ENCODE measurements around the gene SPTSSB. TPM values are rescaled to one million over a fixed set of nuclear protein-coding genes. Genes with fewer than 3 reads are reported as not detected.

Gene SPTSSB
- polyA plus RNA-seq, 4 donors = 0.19 to 0.96 TPM; not detected in 2

DNA sequence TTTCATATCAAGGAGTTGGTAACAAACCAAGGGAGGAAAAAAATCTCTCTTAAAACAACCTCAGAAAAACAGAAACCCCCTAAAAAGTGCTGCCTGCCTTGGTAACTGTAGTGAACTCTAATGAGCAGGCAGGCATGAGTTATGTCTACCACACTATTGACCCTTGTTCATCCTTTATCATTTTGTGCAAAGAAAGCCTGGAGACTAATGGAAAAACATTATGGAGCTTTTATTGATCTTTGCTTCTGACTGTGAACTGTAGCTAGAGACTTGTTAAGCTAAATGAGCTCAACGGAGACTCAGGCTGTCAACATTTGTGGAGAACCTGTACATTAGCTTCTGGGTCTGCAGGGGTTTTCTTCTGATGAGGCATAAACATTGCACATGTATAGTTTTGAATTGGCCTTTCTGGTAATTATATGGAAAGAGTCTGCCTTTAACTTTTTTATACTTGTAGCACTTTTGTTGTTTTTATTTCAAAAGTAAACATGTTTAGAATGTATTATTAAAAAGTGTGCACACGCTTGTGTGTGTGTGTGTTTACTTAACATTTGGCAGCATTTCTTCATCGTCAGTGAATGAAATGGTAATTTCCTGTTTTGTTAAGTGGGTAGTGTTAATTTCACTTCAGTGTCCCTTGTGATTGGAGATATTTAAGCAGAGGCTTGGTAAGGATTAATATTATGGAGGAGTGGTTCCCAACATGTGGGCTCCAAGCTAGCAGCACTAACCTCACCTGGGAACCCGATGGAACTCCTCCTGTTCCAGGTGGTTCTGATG is 15.9 kb upstream of the SPTSSB start:
- H3K27me3 ChIP-seq (ENCODE audit: control insufficient read depth in 3 of 3, insufficient read depth in 3 of 3, low read length in 3 of 3) = no peaks in the 10 kb centered on the region
- H3K4me3 ChIP-seq (ENCODE audit: low read depth in 1 of 3, low read length in 3 of 3) = no peak overlapping the region
- H3K4me1 ChIP-seq (ENCODE audit: control insufficient read depth in 3 of 3, insufficient read depth in 2 of 3, low read depth in 1 of 3, low read length in 2 of 3) = no peaks in the 10 kb centered on the region
- no peaks in the 10 kb centered on the region for H3K36me3 ChIP-seq (ENCODE audit: control insufficient read depth in 3 of 3, insufficient read depth in 2 of 3, low read depth in 1 of 3, low read length in 3 of 3)
- no peak overlapping the region for H3K27ac ChIP-seq (ENCODE audit: low read depth in 1 of 3, low read length in 2 of 3)
- H3K9me3 ChIP-seq (ENCODE audit: control insufficient read depth in 2 of 2, insufficient read depth in 1 of 2, low read depth in 1 of 2, low read length in 1 of 2) = peaks cover 0 to 3% of the 10 kb centered on the region in 2 donors
- DNase-seq (peak in 1 of 2 donors; percentile 14), FAIRE-seq (no peak)
- WGBS, 3 donors = 23 to 44% (median 36%) methylated on average over 4 of the region's 4 CpGs

DNA sequence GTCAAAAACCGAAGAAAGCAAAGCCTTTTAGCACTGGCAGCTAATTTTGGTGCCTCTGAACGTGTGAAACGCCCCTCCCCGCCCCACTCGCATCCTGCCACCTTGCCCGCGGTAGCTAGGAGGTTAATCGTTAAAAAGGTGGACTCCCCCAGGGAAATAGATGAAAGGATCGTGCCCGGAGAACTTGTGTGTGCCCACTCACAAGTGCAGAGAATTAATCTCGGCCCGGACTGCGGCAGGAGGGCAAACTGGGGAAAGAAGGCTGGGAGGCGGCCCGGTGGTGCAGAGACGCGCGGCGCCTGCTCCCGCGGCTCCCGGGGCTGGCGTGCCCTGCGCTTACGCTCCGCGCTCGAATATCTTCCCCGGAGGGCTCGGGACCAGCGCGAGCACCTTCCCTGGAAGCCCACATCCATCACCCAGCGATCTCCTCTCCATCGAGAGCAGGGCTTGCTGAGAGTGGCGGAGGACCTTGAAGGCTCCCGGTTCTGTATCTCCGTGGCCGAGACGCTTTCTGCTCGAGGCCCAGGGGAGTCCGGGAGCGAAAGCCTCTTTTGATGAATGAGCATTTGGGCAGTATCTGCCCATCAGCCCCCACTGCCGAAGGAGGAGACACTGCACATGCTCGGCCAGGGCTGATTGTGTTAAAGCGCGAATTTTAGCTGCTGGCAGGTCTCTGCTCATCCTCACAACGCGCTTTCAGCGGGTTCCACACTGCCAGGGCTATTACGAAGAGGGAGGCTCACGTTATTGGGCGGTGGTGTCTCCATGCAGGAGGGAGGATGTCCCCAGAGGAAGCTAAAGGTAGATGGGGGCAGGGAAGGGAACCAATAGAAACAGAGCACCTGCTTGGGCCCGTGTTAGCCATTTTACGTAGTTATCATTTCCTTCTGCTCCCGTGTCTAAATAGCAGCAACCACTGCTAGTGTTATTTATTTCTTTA is 1.3 kb upstream of the SPTSSB start:
- Histone ChIP-seq H3K36me3 (ENCODE audit: control insufficient read depth in 3 of 3, insufficient read depth in 2 of 3, low read depth in 1 of 3, low read length in 3 of 3) (no peaks in the 10 kb centered on the region), H3K4me1 (ENCODE audit: control insufficient read depth in 3 of 3, insufficient read depth in 2 of 3, low read depth in 1 of 3, low read length in 2 of 3) (peaks cover 0 to 5% (median 0%) of the 10 kb centered on the region in 3 donors), H3K27me3 (ENCODE audit: control insufficient read depth in 3 of 3, insufficient read depth in 3 of 3, low read length in 3 of 3) (peaks cover 3 to 30% (median 20%) of the 10 kb centered on the region in 3 donors), H3K9me3 (ENCODE audit: control insufficient read depth in 2 of 2, insufficient read depth in 1 of 2, low read depth in 1 of 2, low read length in 1 of 2) (no peaks in the 10 kb centered on the region), H3K4me3 (ENCODE audit: low read depth in 1 of 3, low read length in 3 of 3) (peak overlapping the region in 2 of 3 donors; percentile 37 to 38), H3K27ac (ENCODE audit: low read depth in 1 of 3, low read length in 2 of 3) (no peak overlapping the region)
- FAIRE-seq (no peak), DNase-seq (peak; percentile 3 to 28)
- 4 to 5% (median 4%) methylated on average over 55 of the region's 55 CpGs for WGBS, 3 donors

DNA sequence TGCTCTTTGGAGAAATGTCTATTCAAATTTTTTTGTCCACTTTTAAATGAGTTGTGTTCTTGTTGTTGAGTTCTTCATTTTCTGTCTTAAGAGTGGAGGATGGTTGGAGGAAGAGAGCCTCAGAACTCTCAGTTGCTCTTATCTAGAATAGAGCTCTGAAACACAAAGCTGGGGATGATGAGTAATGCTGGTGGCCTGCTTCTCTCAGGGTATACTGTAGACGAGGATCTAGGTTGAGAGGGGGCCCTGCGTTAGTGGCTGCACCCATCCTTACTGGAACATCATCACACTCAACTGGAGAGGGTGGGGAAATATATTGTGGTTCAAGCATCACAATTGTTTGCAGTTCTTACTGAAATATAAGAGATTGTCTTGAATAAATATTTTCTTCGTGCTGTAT is 1.8 kb downstream of the SPTSSB start:
- H3K36me3 ChIP-seq (ENCODE audit: control insufficient read depth in 3 of 3, insufficient read depth in 2 of 3, low read depth in 1 of 3, low read length in 3 of 3) = no peaks in the 10 kb centered on the region
- H3K27me3 ChIP-seq (ENCODE audit: control insufficient read depth in 3 of 3, insufficient read depth in 3 of 3, low read length in 3 of 3) = peaks cover 0 to 30% (median 16%) of the 10 kb centered on the region in 3 donors
- no peak for DNase-seq
- H3K4me1 ChIP-seq (ENCODE audit: control insufficient read depth in 3 of 3, insufficient read depth in 2 of 3, low read depth in 1 of 3, low read length in 2 of 3) = peaks cover 0 to 5% (median 0%) of the 10 kb centered on the region in 3 donors
- 47 to 66% (median 61%) methylated on average over 3 of the region's 3 CpGs for WGBS, 3 donors
- H3K4me3 ChIP-seq (ENCODE audit: low read depth in 1 of 3, low read length in 3 of 3) = no peak overlapping the region
- no peak overlapping the region for H3K27ac ChIP-seq (ENCODE audit: low read depth in 1 of 3, low read length in 2 of 3)
- no peak for FAIRE-seq
- no peaks in the 10 kb centered on the region for H3K9me3 ChIP-seq (ENCODE audit: control insufficient read depth in 2 of 2, insufficient read depth in 1 of 2, low read depth in 1 of 2, low read length in 1 of 2)

DNA sequence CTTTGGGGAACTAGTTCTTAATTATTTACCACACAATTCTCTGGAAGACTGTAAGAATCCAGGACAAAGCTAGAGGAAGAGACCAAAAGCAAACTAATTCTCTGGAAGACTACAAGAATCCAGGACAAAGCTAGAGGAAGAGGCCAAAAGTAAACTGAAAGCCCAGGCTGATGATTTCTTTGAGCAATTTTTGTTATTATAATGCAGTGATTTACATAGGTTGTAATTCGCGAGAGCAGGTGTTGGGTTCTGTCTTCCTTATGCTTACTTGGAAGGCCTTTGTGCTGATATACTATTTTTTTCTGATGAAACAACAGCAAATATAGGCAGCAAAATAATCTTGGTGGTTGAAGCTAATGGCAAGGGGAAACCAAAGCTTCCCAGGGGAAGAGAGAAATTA is 5.2 kb downstream of the SPTSSB start:
- no peak for DNase-seq
- H3K27ac ChIP-seq (ENCODE audit: low read depth in 1 of 3, low read length in 2 of 3) = no peak overlapping the region
- no peaks in the 10 kb centered on the region for H3K9me3 ChIP-seq (ENCODE audit: control insufficient read depth in 2 of 2, insufficient read depth in 1 of 2, low read depth in 1 of 2, low read length in 1 of 2)
- H3K36me3 ChIP-seq (ENCODE audit: control insufficient read depth in 3 of 3, insufficient read depth in 2 of 3, low read depth in 1 of 3, low read length in 3 of 3) = no peaks in the 10 kb centered on the region
- H3K4me3 ChIP-seq (ENCODE audit: low read depth in 1 of 3, low read length in 3 of 3) = no peak overlapping the region
- peaks cover 0 to 3% (median 0%) of the 10 kb centered on the region in 3 donors for H3K27me3 ChIP-seq (ENCODE audit: control insufficient read depth in 3 of 3, insufficient read depth in 3 of 3, low read length in 3 of 3)
- H3K4me1 ChIP-seq (ENCODE audit: control insufficient read depth in 3 of 3, insufficient read depth in 2 of 3, low read depth in 1 of 3, low read length in 2 of 3) = no peaks in the 10 kb centered on the region
- no peak for FAIRE-seq
- 80 to 94% (median 90%) methylated on average over 2 of the region's 2 CpGs for WGBS, 3 donors

DNA sequence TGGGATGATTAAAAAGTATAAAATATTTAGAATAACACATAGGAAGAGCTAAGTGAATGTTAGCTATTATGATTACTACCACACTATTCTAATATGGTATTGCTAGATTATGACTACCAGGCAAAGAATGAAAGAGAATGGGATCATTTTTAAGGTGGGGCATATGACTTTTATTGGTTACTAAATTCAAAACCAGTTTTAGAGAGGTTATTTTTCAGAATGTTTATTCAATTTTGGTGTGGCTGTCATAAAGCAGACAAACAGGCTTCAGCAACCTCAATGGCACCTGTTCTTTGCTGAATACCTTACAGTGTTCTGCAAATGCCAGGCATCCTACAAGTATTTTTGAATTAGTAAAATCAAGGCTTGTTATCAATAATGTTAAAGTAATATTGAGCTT is 12.8 kb downstream of the SPTSSB start:
- H3K9me3 ChIP-seq (ENCODE audit: control insufficient read depth in 2 of 2, insufficient read depth in 1 of 2, low read depth in 1 of 2, low read length in 1 of 2) = no peaks in the 10 kb centered on the region
- no peaks in the 10 kb centered on the region for H3K27me3 ChIP-seq (ENCODE audit: control insufficient read depth in 3 of 3, insufficient read depth in 3 of 3, low read length in 3 of 3)
- no peaks in the 10 kb centered on the region for H3K36me3 ChIP-seq (ENCODE audit: control insufficient read depth in 3 of 3, insufficient read depth in 2 of 3, low read depth in 1 of 3, low read length in 3 of 3)
- H3K4me1 ChIP-seq (ENCODE audit: control insufficient read depth in 3 of 3, insufficient read depth in 2 of 3, low read depth in 1 of 3, low read length in 2 of 3) = no peaks in the 10 kb centered on the region
- DNase-seq (no peak), FAIRE-seq (no peak)
- no peak overlapping the region for H3K4me3 ChIP-seq (ENCODE audit: low read depth in 1 of 3, low read length in 3 of 3)
- H3K27ac ChIP-seq (ENCODE audit: low read depth in 1 of 3, low read length in 2 of 3) = no peak overlapping the region

DNA sequence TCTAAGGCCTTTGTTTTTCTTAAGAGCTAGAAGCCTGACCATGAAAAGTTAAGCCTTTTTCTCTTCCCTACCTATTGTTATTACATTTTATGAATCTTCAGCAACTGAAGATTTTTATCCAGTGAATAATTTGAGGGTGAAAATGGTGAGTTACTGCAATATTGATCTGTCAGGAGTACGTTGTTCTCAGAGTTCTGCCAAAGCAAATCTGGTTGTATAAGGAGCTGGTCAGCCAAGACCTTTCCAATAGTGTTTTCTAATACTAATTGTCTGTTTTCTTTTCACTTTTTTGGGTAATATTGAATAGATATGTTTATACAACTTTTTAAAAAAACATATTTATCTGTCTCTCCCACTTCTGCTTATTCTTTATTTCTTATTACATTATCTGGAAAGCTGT is 15.0 kb downstream of the SPTSSB start:
- WGBS, 3 donors = 54 to 76% (median 63%) methylated on average over 1 of the region's 1 CpG
- Histone ChIP-seq H3K4me1 (ENCODE audit: control insufficient read depth in 3 of 3, insufficient read depth in 2 of 3, low read depth in 1 of 3, low read length in 2 of 3) (no peaks in the 10 kb centered on the region), H3K36me3 (ENCODE audit: control insufficient read depth in 3 of 3, insufficient read depth in 2 of 3, low read depth in 1 of 3, low read length in 3 of 3) (no peaks in the 10 kb centered on the region), H3K4me3 (ENCODE audit: low read depth in 1 of 3, low read length in 3 of 3) (no peak overlapping the region), H3K27ac (ENCODE audit: low read depth in 1 of 3, low read length in 2 of 3) (no peak overlapping the region), H3K27me3 (ENCODE audit: control insufficient read depth in 3 of 3, insufficient read depth in 3 of 3, low read length in 3 of 3) (no peaks in the 10 kb centered on the region), H3K9me3 (ENCODE audit: control insufficient read depth in 2 of 2, insufficient read depth in 1 of 2, low read depth in 1 of 2, low read length in 1 of 2) (no peaks in the 10 kb centered on the region)
- FAIRE-seq (no peak), DNase-seq (no peak)

DNA sequence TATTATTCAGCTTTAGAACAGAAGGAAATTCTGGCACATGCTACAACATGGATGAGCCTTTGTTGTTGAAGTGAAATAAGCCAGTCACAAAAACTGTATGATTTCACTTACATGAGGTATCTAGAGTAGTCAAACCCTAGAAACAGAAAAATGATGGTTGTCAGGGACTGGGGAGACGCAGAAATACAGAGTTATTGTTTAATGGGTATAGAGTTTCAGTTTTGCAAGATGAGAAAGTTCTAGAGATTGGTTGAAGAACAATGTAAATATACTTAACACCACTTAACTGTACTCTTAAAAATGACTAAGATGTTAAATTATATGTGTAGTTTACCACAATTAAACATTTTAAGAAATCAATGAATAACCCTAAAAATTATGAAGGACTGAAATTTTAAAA is 15.8 kb downstream of the SPTSSB start:
- Histone ChIP-seq H3K4me1 (ENCODE audit: control insufficient read depth in 3 of 3, insufficient read depth in 2 of 3, low read depth in 1 of 3, low read length in 2 of 3) (no peaks in the 10 kb centered on the region), H3K9me3 (ENCODE audit: control insufficient read depth in 2 of 2, insufficient read depth in 1 of 2, low read depth in 1 of 2, low read length in 1 of 2) (no peaks in the 10 kb centered on the region), H3K4me3 (ENCODE audit: low read depth in 1 of 3, low read length in 3 of 3) (no peak overlapping the region), H3K36me3 (ENCODE audit: control insufficient read depth in 3 of 3, insufficient read depth in 2 of 3, low read depth in 1 of 3, low read length in 3 of 3) (no peaks in the 10 kb centered on the region), H3K27me3 (ENCODE audit: control insufficient read depth in 3 of 3, insufficient read depth in 3 of 3, low read length in 3 of 3) (no peaks in the 10 kb centered on the region), H3K27ac (ENCODE audit: low read depth in 1 of 3, low read length in 2 of 3) (no peak overlapping the region)
- 71 to 77% (median 71%) methylated on average over 1 of the region's 1 CpG for WGBS, 3 donors
- FAIRE-seq (no peak), DNase-seq (no peak)

DNA sequence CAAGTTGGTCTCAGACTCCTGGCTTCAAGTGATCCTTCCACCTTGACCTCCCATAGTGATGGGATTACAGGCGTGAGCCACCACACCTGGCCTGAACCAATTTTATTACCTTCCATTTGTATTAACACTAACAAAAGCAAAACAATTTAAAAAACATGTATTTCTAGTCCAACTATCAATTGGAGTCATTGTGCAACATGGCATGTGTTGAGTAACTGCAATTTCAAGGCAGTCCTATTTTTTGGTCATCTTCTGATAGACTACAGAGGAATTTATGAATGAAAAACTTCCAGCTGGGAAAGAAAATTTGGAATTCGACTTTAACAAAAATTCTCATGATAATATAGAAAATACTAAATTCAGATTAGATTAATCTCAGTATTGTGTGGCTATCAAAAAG is 16.8 kb downstream of the SPTSSB start:
- H3K4me3 ChIP-seq (ENCODE audit: low read depth in 1 of 3, low read length in 3 of 3) = no peak overlapping the region
- no peaks in the 10 kb centered on the region for H3K36me3 ChIP-seq (ENCODE audit: control insufficient read depth in 3 of 3, insufficient read depth in 2 of 3, low read depth in 1 of 3, low read length in 3 of 3)
- WGBS, 3 donors = 59 to 82% (median 64%) methylated on average over 2 of the region's 2 CpGs
- no peaks in the 10 kb centered on the region for H3K27me3 ChIP-seq (ENCODE audit: control insufficient read depth in 3 of 3, insufficient read depth in 3 of 3, low read length in 3 of 3)
- no peaks in the 10 kb centered on the region for H3K9me3 ChIP-seq (ENCODE audit: control insufficient read depth in 2 of 2, insufficient read depth in 1 of 2, low read depth in 1 of 2, low read length in 1 of 2)
- H3K27ac ChIP-seq (ENCODE audit: low read depth in 1 of 3, low read length in 2 of 3) = no peak overlapping the region
- no peak for FAIRE-seq
- H3K4me1 ChIP-seq (ENCODE audit: control insufficient read depth in 3 of 3, insufficient read depth in 2 of 3, low read depth in 1 of 3, low read length in 2 of 3) = no peaks in the 10 kb centered on the region
- no peak for DNase-seq
